Pons (tissue), 1 donor: ENCODE results near the gene TMEM178B.
A peak's percentile ranks its signal among the peaks of the same experiment; 100 is the strongest.

ENCODE experiments used
- DNase-seq: peaks from one replicate; pipeline ENCODE4 v3.0.0-alpha.2; 2016; ENCODE audit warnings: low spot score

Gene TMEM178B

GRCh38 chr7:141264511-141264910 is 190.6 kb downstream of the TMEM178B start:
- no peak for DNase-seq

GRCh38 chr7:141265668-141266067 is 191.8 kb downstream of the TMEM178B start:
- no peak for DNase-seq

- no peak for DNase-seq
Measured at GRCh38 chr7:141268614-141269013, 194.8 kb downstream of the TMEM178B start.

DNA sequence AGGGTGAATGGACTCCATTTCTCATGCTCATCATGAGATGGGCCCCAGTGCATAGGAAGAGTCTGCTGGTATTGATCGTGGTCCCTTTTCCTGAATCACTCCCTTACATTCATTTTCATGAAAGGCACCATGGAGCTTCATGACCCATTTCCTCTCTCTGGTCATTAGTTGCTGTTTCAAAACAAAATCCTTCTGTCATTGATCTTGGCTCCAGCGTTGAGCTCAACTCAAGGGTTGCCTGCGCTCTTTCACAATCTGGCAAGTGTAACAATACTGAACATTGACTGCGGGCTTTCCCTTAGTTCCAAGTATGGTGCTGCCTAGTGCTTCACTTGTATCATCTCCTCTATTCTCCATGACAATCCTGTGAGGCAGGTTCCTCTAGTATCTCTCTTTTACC is 197.6 kb downstream of the TMEM178B start:
- DNase-seq, result no peak

DNA sequence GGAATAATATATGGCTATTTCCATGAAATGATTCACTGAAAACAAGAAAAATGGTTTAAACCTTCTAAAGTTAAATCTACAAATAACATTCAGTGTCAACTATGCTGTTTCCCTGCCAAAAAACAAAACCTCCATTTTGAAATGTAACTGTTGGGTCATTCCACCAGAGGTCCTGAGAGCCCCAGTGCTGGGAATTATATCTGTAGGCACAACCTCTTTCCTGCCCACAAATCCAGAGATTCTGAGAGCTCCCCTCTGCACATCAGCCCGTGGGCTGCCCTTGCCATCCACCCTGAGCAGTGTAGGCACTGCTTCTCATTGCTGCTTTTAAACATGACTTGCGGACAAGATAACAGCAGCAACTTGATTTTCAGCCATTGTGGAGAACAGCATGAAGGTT is 198.6 kb downstream of the TMEM178B start:
- DNase-seq, result no peak

DNA sequence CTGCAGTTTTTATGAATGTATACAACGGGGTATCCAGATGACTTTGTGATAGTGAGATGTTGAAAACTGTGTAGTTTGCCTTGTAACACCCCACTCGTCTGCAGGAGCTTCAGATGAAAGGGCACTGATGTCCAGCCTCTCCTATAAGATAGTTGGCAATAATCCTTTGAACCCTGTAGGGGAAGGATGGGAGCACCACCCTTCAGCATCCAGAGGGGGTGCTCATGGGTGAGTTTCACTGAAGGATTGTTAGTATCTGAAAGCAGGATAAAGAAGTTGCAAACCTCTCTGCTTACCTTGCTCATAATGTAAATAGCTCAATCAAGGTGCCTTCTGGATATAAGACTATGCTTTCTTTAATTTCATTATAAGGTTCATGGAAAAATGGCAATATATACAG is 201.5 kb downstream of the TMEM178B start:
- no peak for DNase-seq

DNA sequence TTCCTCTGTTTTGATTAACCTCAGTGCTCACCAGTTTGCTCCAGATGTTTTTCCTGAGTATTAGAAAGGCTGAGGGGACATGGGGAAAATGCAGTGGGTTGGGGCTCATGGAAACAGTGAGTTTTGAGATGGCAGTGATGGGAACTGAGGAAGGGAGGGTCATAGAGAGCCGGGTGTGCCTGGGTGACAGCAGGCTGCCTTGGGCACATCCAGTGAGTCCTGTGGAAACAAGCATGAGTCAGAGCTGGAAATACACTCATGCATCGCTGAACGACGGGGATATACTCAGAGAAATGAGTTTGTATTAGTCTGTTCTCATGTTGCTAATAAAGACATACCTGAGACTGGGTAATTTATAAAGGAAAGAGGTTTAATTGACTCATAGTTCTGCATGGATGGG is 202.2 kb downstream of the TMEM178B start:
- no peak for DNase-seq

- DNase-seq, result no peak
Measured at GRCh38 chr7:141280100-141280499, 206.2 kb downstream of the TMEM178B start.

DNA sequence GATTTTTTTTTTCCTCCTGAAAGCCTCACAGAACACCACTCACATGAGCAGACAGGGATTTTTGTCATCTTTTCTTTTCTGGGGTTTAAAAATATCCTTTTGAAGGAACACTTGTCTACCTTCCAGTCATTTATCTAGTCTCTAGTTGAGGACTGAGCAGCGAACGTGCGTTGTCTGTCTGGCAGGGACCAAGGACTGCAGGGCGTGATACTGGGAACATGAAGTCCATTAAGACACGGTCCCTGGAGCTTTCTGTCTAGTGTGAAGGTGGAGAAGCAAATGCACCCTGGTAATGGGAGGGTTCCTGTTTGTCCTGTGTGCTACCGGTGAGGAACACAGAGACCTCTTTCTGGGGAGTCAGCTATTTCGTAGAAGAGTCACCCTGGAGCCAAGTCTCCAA is 207.4 kb downstream of the TMEM178B start:
- no peak for DNase-seq

DNA sequence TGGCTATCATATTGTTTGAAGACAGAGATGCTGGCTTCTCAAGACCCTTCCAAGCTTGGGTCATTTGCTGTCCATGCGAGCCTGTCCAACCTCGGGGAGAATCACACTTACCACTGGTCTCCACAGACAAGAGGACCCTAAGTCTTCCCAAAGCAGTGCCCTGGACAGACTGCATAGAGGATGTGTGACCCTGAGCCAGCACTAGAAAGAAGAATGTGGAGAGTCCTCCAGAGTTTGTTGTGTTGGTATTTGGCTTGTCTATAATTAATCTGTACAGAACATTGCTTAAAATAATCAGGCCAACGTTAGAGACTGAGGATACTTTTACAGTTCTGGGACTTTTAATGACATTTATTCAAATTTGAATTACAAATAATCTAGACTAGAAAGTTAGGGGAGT is 212.7 kb downstream of the TMEM178B start:
- DNase-seq, result no peak

- DNase-seq, result no peak
Measured at GRCh38 chr7:141287936-141288335, 214.1 kb downstream of the TMEM178B start.

DNA sequence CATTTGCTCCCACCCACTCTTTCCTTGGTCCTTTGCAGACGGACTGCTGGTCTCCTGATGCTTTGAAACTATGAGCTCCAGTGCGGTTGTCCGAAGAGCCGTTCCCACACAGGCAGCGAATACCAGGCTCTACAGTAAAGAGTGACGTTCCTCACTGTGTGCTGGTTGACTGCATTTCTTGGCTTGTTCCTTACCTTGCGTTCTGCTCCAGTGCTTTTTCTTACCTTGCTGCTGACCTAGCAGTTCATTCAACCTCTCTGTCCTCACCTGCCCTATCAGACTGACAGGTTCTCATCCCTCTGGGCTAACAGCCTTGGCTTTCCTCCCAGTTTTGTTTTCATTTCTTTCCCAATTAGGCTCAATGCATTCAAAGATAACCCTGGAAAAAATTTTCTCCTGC is 214.8 kb downstream of the TMEM178B start:
- DNase-seq, result no peak

- DNase-seq, result no peak
Measured at GRCh38 chr7:141290365-141290764, 216.5 kb downstream of the TMEM178B start.

DNA sequence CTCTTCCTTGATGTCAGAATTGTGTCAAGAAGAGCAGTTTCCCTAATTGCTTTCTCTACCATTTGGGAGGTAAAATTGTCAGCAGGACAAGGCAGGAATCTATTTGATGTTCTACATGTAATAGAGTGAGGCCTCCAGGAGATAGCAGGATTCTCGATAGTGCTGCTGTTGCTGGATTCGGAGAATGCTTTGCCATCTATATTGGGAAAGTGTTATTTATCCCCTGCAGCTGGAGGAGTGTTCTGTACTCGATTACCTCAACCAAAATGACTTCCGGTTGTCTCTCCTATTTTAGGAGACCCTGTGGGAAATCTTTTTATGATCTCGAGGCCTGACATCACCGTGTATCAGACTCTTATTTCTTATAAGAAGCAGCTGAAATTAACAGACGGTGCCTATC is 217.1 kb downstream of the TMEM178B start:
- no peak for DNase-seq

- DNase-seq, result peak; percentile 53
Measured at GRCh38 chr7:141291541-141291940, 217.7 kb downstream of the TMEM178B start.

GRCh38 chr7:141294143-141294829 is 220.4 kb downstream of the TMEM178B start:
- peak; percentile 63 for DNase-seq

DNA sequence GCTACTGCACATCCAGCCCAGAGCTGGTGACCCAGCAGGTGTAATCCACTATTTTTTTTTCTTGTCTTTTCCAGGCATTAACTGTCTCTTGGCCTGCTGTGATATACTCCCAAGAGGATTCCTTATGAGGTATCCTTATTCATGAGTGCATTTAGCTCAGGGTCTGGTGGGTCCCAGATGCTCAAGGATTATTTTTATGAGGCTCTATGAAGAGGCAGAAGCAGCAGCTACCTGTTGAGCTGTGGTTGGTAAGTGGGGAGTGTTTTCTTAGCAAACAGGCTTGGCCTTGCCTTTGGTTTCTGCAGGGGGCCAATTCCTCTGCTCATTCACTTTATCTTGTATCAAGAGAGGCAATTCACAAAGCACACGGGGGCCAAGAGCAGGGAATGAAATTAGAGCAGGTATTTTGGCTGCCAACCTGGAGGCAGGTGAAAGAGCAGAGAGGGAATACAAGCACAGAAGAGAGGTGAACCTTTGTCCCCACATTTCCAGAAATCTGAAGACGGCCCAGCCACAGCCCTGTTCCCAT is 221.6 kb downstream of the TMEM178B start:
- no peak for DNase-seq

DNA sequence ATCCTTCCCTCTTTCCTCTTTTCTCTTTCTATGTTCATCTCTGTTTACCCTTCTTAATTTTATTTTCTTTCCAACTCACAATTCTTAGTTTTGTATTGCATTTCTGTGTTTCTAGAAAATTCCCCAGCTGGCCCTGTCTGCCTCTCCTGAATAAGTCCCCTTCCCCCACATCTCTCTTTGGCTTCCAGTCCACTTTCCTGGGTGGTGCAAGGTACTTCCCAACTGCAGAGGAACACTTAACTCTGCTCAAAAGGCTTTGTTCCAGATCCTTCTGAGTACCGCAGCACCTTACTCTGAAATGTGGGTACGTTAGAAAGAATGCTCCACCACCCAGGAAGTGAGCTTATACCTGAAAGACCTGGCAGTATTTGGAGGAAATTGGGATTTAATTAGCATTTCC is 227.0 kb downstream of the TMEM178B start:
- no peak for DNase-seq

DNA sequence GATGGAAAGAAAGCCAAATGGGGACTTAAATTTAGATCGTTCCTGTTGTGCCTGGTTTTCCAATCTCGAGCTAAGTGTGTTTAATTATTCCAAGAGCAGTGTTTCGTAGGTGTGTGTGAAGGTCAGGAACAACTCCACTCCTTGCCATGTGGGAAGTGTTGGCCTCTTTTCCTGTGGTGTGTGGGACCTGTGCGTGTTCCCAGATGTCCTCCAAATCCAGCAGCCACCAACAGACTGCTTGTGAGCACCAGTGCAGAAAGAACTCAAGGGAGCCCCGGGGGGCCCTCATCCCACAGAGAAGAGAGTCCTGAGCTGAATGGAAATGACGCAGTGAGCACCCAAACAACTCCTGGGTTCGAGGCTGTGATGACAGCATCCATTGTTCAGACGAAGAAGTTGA is 227.7 kb downstream of the TMEM178B start:
- DNase-seq, result no peak

DNA sequence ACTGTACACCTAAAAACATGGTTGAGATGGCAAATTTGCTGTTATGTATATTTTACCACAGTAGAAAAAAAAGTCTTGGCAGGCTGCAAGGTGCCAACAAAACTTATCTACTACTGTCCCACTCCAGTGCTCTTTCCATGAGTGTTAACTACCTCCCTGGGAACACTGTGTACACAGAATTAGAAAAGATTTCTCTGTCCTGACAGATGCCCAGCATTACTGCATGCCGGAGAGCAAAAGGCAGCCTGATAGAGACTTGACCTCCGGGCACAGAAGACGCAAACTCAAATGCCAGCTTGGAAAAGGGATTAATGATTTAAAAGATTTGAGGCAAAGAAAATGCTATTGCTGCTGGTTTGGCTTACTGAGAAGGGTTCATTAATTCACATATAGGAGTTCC is 228.8 kb downstream of the TMEM178B start:
- DNase-seq, result no peak

GRCh38 chr7:141304291-141304690 is 230.4 kb downstream of the TMEM178B start:
- no peak for DNase-seq

GRCh38 chr7:141306081-141306480 is 232.2 kb downstream of the TMEM178B start:
- no peak for DNase-seq

DNA sequence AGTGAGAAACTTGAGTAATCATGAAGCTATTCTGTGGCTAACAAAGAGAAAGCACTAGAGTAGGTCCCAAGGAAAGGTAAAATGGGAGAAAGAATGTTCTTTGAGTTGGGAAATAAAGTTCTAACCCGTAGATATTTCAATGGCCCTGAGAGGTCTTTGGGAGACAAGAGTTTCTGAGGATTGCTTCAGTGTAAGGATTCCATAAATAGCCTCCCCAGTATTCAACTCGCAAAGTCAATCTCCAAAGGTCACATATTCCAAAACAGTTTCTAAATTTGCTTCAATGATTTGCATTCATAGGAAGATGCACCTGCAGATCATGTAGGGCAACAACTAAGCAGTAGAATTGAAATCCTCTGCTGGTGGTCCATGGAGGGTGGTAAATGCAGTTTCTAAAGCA is 238.5 kb downstream of the TMEM178B start:
- DNase-seq, result no peak

DNA sequence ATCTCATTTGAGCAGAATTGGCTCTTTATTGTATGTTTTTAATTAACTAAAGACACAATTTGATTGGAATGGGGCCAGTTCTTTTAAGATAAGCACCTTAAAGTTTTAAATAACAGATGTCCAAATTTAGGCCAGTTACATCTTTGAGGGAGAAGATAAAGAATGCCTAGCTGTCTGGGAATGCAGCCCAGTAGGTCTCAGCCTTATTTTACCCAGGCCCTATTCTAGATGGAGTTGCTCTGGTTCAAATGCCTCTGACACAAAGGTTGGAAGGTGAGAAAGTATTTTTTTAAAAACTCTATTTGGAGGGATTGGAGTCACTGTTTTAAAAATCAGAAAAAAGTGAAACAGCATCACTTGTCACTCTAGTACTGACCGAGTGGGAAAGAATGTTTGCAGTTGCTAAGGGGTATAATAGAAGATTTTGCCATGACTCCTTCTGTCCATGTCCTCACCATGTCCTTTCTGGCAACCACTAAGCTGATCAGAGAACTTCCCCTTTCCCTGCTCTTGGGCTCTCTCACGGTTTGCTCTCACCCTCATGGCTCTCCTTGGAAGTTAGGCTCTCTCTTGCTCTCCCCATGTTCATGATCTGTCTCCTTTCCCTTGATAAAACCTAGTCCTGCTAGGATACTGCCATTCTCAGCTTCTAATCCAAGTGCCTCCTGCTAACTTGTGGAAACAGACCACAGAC is 239.1 kb downstream of the TMEM178B start:
- DNase-seq, result no peak
